GM21423 (cell line): ENCODE measurements around the gene GIMAP7.
"Not testable (repeated sequence)": the region's sequence is repeated elsewhere in the genome, so short reads cannot be mapped to it uniquely, and the experiment has no call there.

Experiments
- ATAC-seq: cut with Tn5 transposase; IDR thresholded peaks from one replicate; pipeline ENCODE4 v1.9.1; 2021; ENCODE audit warnings: mild to moderate bottlenecking, moderate library complexity; ENCODE audit not compliant: unreplicated experiment

GIMAP7 gene

DNA sequence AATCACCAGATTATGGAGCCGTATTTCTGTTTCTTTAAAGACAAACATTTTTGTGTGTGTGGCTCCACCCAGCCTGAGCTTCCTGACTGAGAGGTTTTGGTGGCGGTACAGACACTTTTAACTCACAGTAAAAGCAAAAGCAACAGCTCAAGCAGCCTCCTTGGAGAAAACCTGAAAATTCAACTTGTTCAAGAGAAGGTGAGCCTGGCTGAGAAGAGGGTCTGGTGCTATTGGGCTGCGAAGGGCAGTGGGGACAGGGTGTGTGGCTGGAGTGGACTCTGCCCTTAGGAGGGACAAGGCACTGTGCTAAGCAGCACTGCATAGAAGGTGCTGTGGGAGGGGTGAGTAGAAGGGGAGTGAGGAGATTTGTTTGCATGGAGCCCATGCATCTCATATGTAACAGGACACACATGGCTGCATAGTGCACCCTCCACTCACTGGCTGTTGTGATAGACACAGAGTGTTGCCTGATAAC is at the start of gene GIMAP7:
GIMAP7 (plus strand) TSS at position 125 of the 475 bp plus-strand sequence. CDS start 5,103 bp downstream, outside the sequence.
- peak; percentile 69 for ATAC-seq

DNA sequence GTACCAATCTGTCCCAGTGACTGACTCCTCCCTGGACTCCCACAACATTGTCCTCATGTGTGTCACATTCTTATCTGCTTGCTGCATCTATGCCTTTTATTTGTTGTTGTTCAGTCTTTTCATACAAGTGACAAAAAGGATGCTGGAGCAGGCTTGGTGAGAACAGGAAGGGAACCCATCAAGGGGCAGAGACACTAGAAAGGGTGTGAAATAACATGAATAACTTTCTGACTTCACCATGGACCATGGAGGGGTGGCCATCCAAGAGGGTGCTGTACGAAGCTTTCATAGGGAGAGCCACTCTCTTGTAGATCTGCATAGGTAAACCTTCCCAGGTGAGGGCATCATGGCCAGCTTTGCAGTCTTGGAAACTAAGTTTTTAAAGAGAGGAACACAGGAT is 49.7 kb upstream of the GIMAP7 start:
- no peak for ATAC-seq

DNA sequence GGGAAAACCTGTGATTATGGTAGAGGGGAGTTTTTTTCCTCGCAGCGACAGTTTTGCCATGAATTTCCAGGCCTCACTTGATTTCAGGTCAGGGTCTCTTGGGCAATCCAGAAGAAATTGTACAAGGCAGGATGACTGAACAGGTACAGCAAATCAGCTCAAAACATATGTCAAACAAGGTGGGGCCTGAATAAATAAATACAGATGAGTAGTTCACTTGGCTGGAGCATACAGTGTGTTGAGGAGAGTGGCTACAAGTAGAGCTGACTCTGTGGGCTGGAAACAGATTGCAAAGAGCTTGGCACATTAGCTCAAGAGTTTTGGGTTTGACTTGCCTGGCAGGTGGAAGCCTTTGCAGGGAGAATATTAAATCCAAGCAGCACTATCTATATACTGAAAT is 49.3 kb upstream of the GIMAP7 start:
- no peak for ATAC-seq

DNA sequence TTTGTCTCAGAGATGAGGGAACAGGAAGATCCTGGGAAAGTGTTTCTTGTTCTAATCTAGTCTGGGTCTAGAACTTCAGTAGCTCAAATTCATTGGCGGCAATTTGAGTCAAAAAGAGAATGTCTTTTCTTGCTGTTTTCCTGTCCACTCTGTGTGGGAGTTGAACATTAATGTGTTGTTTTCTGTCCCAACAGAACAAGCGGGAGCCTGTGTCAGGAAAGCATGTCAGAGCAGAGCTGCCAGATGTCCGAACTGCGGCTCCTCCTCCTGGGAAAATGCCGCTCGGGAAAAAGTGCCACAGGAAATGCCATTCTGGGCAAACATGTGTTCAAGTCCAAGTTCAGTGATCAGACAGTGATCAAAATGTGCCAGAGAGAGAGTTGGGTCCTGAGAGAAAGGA is 48.2 kb upstream of the GIMAP7 start:
- ATAC-seq, result no peak

DNA sequence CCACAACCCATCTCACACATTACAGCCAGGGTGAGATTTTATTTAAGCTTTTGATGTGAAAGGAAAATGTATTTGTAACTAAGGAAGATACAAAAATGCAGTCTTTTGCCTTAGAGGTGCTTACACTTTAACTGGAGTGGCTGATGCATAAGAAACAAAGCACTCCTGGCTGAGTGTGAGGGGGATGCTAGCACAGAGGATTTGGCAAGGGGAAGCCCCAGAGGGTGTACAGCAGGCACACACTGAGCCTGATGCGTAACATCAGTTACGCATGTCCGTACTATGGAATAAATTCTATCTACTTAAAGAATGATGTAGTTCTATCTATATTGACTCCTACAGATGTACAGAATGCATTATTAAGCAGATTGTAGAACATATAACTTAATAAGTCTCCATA is 46.4 kb upstream of the GIMAP7 start:
- no peak for ATAC-seq

DNA sequence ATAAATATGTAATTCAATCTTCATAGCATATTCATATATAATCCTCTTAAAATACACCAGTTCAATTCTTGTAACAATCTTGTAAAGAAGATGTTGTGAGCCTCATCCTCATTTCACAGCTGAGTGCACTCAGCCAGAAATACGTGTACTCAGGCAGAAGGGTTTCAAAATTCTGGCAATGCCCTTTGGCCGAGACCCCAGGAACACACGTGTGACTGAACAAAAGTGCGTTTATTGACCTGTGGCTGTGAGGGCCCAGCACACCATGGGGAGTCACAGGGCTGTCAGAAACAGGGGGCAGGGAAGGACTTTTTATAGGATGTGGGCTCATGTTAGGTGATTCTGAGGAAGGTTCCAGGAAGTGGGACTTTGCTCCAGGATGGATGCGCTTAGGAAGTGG is 42.8 kb upstream of the GIMAP7 start:
- no peak for ATAC-seq

DNA sequence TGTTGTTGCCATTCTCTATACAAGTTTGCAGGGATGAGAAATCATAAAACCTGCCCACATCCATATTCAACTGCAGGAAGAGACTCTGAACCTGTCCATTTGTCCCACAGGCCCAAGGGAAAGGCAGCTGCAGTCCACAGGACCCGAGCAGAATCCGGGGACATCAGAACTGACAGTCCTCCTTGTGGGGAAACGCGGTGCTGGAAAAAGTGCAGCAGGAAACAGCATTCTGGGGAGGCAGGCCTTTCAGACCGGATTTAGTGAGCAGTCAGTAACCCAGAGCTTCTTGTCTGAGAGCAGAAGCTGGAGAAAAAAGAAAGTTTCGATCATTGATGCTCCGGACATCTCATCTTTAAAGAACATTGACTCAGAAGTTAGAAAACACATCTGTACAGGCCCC is 40.8 kb upstream of the GIMAP7 start:
- no peak for ATAC-seq

DNA sequence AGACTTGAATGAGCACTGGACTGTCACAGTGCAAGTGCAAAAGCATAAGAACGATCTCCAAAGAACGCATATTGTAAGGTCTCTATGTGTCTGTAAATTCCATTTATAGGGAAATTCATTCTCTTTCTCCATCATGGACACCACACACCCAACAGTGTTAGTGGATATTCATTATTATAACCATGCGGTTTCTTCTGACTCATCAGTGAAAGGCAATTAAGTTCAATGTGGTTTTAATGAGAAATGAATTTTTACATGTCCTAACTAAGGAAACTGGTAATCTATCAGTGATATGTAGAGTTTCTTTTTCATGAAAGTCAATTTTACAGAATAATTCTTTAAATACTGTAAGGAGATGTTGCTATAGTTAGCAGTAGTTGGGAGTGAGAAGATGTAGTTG is 38.4 kb upstream of the GIMAP7 start:
- no peak for ATAC-seq

DNA sequence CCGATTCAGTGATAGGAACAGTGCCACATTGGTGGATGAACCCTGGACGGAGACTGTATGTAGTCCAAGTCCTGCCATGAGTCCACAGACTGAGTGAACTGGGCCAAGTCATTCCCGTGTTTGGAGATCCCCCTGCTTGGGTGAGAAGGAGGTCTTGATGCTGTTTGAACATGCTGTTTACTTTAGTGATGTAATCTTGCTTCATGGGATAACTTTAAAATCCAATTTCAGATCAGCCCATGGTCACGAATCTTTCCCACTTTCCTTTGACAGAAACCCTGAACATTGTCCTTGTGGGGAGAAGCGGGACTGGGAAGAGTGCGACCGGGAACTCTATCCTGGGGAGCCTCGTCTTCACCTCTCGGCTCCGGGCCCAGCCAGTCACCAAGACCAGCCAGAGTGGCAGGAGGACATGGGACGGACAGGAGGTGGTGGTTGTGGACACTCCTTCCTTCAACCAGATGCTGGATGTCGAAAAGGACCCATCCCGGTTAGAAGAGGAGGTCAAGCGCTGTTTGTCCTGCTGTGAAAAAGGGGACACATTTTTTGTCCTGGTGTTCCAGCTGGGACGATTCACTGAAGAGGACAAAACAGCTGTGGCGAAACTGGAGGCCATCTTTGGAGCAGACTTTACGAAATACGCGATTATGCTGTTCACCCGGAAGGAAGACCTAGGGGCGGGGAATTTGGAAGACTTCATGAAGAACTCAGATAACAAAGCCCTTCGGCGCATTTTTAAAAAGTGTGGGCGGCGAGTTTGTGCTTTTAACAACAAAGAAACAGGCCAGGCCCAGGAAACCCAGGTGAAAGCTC is 37.6 kb upstream of the GIMAP7 start:
- no peak for ATAC-seq

DNA sequence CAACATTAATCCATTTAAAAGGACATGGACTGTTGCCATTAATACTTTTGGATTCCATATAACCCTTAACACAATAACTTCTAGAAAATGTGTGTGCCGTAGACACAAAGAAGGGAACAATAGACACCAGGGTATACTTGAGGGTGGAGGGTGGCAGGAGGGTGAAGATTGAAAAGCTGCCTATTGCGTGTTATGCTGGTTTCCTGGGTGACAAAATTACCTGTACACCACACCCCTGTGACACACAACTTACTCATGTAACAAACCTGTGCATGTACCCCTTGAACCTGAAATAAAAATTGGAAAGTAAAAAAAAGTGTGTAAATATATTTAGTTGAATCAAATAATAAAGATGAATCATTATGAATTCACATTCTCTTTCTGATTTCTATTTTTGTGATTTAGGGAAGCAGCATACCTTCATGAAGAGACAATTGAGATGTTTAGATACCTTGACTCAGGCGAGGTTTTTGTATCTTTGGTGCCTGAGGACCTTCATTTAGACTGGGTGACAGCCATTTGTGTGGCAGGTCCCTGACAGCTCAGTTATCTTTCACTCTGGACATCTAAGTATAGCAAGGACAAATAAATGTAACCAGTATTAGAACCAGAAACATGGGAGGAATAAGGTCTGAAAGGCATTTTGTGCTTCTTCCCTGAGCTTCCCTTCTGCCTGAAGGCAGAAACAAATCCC is 35.5 kb upstream of the GIMAP7 start:
- no peak for ATAC-seq

DNA sequence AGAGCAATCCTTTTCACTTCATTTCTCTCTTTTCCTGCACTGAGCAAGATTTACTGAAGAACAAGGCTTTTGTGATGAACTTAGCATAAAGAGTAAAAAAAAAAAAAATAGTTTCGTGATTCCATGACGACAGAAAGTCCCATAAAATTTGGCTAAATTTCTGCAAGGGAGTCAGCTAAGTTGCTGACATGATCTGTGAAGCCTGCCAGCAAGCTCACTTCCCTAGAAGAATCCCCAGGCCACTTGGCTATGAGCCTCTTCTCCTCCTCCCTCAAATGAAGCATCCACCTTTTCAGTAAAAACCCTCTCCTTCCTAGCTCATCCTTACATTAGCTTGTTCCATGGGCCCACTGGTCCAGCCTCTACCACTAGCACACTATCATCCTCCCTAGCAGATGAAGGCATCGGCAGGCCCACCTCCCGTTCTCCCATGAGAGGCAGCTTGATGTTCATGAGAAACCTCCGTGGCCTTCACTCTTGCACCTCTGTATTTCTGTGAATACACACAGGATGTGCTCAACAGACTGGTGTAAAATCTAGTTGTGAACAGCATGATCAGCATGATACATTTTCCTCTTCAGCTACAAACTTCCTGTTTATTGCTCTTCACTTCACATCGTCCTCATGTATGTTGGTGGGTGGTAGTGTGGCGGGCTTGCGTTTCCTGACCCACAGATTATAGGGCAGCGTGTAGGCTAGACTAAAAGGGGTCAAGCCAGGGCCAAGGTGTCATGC is 33.3 kb upstream of the GIMAP7 start:
- no peak for ATAC-seq

DNA sequence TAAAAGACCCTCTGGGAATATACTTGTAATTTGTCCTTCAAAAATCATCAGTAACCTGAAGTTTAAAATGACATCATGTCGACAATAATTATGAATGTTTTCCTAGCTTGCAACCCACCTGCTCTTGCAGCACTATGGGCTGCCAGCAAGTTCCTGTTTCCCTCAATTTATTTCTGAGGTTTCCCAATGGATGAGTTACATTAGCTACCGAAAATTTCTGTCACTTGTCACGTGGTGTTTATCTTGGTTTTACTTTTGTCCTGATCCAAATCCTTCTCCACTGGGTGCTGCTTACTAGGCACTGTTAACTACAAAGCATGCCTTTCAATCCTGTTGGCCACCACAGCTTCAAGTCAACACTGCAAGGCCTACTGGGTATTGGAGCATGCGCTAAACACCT is 32.8 kb upstream of the GIMAP7 start:
- no peak for ATAC-seq

DNA sequence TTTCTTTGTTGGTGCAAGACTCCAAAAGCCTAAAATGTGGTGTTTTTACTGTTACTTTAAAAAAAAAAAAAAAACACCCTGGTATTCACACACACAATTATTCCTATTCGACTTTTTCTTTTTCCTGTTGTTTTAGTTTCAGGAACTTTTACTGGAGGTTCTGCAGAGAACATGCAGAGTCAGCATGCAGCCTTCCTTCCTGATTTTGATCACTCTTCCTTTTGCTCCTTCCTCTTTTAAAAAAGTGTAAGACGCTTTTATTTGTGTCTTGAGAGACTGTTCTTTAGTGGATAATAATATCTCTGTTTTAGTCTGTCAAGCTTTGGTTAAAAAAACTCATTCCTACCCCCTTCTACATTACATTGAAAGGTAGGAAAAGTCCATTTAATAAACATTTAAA is 31.2 kb upstream of the GIMAP7 start:
- not testable (repeated sequence) for ATAC-seq

DNA sequence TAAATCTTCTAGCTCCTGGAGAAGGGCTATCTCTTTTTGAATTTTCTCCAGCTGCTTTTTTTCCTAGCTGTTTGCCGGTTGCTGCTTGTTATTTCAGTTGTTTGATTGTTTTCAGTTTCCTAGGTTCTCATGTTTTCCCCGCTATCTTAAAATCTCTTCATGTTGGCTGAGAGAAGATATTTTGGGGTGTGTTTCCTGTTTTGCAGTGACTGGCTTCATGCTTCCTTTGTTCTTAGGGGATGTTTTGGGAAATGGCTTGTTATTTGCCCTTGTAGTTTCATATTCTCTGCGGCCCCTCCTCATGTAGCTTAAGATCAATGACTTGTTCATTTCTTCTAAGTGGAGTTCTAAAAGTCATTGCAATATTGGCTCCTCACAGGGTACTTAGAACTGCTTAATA is 30.6 kb upstream of the GIMAP7 start:
- ATAC-seq, result not testable (repeated sequence)

DNA sequence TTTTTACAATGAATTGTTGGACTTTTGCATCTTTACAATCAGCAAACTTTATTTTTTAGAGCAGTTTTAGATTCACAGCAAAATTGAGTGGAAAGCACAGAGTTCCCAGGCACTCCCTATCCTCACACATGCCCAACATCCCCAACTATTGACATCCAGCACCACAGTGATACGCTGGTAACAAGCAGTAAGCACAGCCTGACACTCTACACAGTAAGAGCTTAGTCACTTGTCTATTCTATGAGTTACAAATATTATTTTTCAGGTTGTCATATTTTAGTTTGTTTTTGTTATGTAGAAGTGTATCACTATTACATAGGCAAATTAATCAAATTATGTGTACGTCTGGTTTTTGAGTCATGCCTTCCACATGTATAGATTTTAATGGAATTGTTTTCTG is 27.0 kb upstream of the GIMAP7 start:
- ATAC-seq, result no peak

DNA sequence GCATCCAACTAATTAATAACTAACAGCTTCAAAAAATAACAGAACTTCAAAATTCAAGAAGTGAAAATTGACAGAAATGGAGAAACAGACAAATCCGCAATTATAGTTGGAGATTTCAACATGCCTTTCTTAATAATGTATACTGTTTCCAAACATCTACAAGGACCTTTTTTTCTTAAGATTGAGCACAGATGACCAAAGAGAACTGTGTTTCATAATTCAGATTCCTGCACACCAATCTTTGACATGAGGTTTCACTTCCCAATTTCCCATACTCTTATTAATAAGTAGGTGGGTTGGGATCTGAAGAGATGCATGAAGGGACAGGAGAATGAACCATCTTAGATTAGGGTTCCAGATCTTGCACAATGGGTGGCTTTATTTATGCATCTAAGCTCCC is 24.9 kb upstream of the GIMAP7 start:
- ATAC-seq, result no peak

DNA sequence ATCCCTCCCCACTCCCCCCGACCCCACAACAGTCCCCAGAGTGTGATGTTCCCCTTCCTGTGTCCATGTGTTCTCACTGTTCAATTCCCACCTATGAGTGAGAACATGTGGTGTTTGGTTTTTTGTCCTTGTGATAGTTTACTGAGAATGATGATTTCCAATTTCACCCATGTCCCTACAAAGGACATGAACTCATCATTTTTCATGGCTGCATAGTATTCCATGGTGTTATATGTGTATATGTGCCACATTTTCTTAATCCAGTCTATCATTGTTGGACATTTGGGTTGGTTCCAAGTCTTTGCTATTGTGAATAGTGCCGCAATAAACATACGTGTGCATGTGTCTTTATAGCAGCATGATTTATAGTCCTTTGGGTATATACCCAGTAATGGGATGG is 21.2 kb upstream of the GIMAP7 start:
- not testable (repeated sequence) for ATAC-seq

DNA sequence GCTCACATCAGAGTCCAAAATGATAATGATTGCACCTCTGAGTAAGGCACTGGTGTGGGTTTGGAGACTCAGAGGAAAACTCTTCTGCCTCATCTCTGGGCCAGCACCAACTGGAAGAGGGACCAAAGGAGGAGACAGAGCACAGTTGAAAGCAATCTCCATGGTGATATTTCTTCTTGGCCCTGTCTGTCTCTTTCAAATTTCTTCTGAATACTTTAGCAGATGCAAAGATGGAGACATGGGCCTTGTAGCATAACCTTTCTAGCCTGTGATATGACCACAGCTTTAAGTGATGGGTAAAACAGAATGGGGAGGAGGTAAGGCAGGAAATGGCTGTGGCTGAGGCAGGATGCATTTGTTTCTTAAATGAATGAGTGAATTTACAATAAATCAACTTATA is 12.2 kb upstream of the GIMAP7 start:
- ATAC-seq, result no peak

DNA sequence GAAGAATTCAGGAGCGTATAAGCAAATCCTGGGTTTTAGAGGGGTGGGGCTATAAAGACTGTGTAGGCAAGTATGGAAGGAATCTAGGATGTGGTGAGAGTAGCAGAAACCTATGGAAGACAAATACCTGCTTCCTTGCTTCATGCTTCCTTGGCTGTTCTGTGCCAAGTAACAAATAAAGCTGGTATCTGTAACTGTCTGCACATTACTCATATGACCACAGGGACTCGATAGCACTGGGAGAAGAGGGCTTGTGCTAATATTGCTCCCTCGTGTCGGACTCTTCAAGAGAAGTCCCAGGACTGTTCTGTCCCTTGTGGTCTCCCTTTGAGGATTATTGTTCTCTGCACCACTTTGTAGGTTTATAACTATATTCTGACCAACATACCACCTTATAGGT is 11.5 kb upstream of the GIMAP7 start:
- ATAC-seq, result no peak

DNA sequence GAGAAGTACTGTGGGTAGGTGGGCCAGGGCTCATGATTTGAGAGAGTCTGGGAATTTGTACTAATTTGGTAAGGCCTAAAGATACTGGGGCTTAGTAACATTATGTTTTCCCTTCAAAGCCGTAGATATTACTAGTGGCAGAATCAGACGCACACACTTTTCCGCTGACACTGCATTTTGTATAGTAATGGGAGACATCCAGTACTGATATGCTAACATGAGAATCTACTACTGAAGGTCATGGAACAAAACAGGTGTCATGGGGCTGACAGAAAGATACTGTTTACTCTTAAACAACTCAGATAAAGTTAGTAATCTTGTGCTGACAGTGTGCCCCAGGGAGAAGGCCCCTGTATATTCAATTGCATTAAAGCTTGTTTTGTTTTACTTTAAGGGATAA is 11.1 kb upstream of the GIMAP7 start:
- ATAC-seq, result no peak

DNA sequence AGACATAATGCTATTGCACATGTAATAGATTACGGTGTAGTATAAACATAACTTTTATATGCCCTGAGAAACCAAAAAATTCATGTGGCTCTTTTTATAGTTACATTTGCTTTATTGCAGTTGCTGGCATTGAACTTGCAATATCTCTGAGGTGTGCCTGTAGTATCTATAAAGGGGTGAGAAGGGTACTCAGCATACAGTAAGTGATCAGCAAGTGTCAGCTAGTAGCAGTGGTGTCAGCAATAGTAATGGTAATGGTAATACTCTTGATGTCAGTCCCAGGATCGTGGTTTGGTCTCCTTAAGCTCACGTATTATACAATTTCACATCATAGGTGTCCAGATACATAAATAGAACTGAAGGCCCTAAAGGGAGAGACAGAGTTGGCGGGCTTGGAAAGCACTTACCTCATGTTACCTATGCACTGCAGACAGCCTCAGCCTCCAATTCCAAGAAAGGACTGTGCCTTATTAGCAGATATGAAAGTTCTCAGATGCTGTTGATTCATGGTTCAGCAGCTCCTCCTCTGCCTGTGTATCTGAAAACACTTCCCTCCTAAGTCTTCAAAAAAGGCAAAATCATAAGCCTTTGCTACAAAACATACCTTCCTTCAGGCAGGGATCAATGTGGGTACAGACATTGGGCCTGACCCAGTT is 6.6 kb upstream of the GIMAP7 start:
- no peak for ATAC-seq
